Measurements from ENCODE around the gene XRCC1.

Gene XRCC1

GRCh38 chr19:43552198-43552450 lies 23.2 kb downstream of the XRCC1 start:
- peaks cover 72 to 85% of the 10 kb centered on the region in 2 experiments for H3K36me3 ChIP-seq (ENCODE audit: control insufficient read depth in 2 of 2, insufficient read depth in 1 of 2, low read length in 2 of 2)
- ChIA-PET POLR2A (no interaction called here), CTCF (interaction anchor here (1.1 to 8.2 kb wide), 3 partner anchors 14 to 43 kb away, joined by 4 to 138 read pairs (median 5); partner anchors contain the start of gene ZNF575)

GRCh38 chr19:43551399-43552197 lies 23.7 kb downstream of the XRCC1 start:
- Histone ChIP-seq H3K4me3 (ENCODE audit: low read depth, low read length) (no peak overlapping the region), H3K9me3 (ENCODE audit: control insufficient read depth, insufficient read depth, low read depth, low read length) (no peaks in the 10 kb centered on the region), H3K4me1 (ENCODE audit: control insufficient read depth, insufficient read depth, low read length) (no peaks in the 10 kb centered on the region), H3K36me3 (ENCODE audit: control insufficient read depth in 2 of 2, insufficient read depth in 1 of 2, low read length in 2 of 2) (peaks cover 77 to 84% of the 10 kb centered on the region in 2 experiments), H3K27ac (ENCODE audit: extremely low read depth, low read depth, low read length) (no peak overlapping the region)
- ChIA-PET CTCF (interaction anchor here (0.6 to 8.2 kb wide), 4 partner anchors 14 to 126 kb away, joined by 3 to 138 read pairs (median 4); partner anchors contain the start of gene ZNF575), POLR2A (no interaction called here)
- TF ChIP-seq ZNF148 (tag by site-specific recombination; IDR thresholded peaks at IDR 0.05; ENCODE audit: borderline replicate concordance) = 0 out of 2 replicates have a peak, but pooled peaks have one; percentile 60
- no peak for TF ChIP-seq ZNF223 (tag by site-specific recombination; IDR thresholded peaks at IDR 0.05)
- TF ChIP-seq ZNF2 (tag by site-specific recombination; IDR thresholded peaks at IDR 0.05) = no peak
- no peak for TF ChIP-seq ZNF132 (tag by site-specific recombination; IDR thresholded peaks at IDR 0.05; ENCODE audit: borderline replicate concordance)
- TF ChIP-seq ZNF335 (tag by site-specific recombination; conservative IDR thresholded peaks at IDR 0.05) = no peak
- TF ChIP-seq ZNF366 (tag by site-specific recombination; conservative IDR thresholded peaks at IDR 0.05) = no peak; the same call in 1 of the 2 replicates
- peak; percentile 94 for TF ChIP-seq PRDM1 (tag by site-specific recombination; IDR thresholded peaks at IDR 0.05)
- no peak for TF ChIP-seq ZNF274 (IDR thresholded peaks at IDR 0.05; ENCODE audit: low read length)
- TF ChIP-seq ZNF274 (tag by site-specific recombination; IDR thresholded peaks at IDR 0.05; ENCODE audit: borderline replicate concordance) = peak; percentile 53; the same call in 1 of the 2 replicates

More at GRCh38 chr19:43552198-43552450, 23.2 kb downstream of the XRCC1 start:
- TF ChIP-seq PRDM10 (tag by site-specific recombination; IDR thresholded peaks at IDR 0.05) (no peak), GLI2 (tag by site-specific recombination; IDR thresholded peaks at IDR 0.05; ENCODE audit: borderline replicate concordance, low read depth) (no peak), OVOL3 (tag by site-specific recombination; IDR thresholded peaks at IDR 0.05) (no peak), ZNF558 (tag by site-specific recombination; IDR thresholded peaks at IDR 0.05) (no peak), GLIS2 (tag by site-specific recombination; IDR thresholded peaks at IDR 0.05) (0 out of 2 replicates have a peak, but pooled peaks have one; percentile 5), ZNF311 (tag by site-specific recombination; IDR thresholded peaks at IDR 0.05; ENCODE audit: borderline replicate concordance) (no peak), ZBTB10 (tag by site-specific recombination; IDR thresholded peaks at IDR 0.05) (no peak), ZNF26 (tag by site-specific recombination; IDR thresholded peaks at IDR 0.05) (no peak)
- no peaks in the 10 kb centered on the region for H3K4me1 ChIP-seq (ENCODE audit: control insufficient read depth, insufficient read depth, low read length)
- no peaks in the 10 kb centered on the region for H3K9me3 ChIP-seq (ENCODE audit: control insufficient read depth, insufficient read depth, low read depth, low read length)
- H3K4me3 ChIP-seq (ENCODE audit: low read depth, low read length) = no peak overlapping the region
- no peak overlapping the region for H3K27ac ChIP-seq (ENCODE audit: extremely low read depth, low read depth, low read length)

Measured in HEK293 (cell line).